ENCODE results near the gene CADM1. TPM values are rescaled to one million over a fixed set of nuclear protein-coding genes. Genes with fewer than 3 reads are reported as not detected.

The CADM1 gene
- total and polyA plus RNA-seq, 9 of the 15 experiments (the other 6 are each of a cell fraction or from before 2014, with no cell fraction given): 0.42 TPM; not detected in 8

DNA sequence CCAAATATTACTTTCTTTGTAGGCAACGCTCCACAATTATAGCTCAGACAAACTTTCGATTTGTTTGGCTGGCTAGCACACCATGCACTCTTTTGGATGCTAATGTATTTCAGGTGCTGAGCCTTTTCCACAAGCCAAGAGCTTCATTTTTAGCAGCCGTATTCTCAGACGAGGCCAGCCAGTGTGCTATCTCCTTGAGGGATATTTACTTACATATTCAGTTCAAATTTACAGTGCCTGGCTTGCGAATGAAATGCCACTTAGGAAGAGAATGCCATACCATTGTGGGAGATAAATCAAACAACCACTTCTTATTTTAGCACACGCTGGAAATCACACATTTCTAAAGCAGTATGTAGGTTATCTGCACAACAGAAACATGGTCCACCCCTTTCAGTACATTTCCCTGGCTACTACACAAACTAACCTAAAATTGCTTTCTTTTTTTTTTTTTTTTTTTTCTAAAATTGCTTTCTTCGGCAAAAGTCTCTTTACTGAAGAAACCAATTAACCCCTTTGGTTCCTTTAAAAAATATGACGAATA, 236.9 kb downstream of the CADM1 start:
- TF ChIP-seq ZNF407 (IDR thresholded peaks at IDR 0.05; ENCODE audit: low read depth) (no peak), RUNX1 (IDR thresholded peaks at IDR 0.05; ENCODE audit: low read depth) (no peak)
- FAIRE-seq: no peak
- Histone ChIP-seq H3K27ac (ENCODE audit: extremely low read depth, low read depth, low read length) (no peak overlapping the region), H3K79me2 (ENCODE audit: control insufficient read depth, insufficient read depth, low read length) (no peaks in the 10 kb centered on the region), H3K27me3 (ENCODE audit: control insufficient read depth in 2 of 2, insufficient read depth in 2 of 2, low read length in 2 of 2) (no peaks in the 10 kb centered on the region), H3K4me1 (replicated peaks in 1 of 2; ENCODE audit: control insufficient read depth in 2 of 2, insufficient read depth in 2 of 2, low read length in 2 of 2) (no peaks in the 10 kb centered on the region), H3K9me3 (replicated peaks; ENCODE audit: control insufficient read depth, insufficient read depth, low read depth, low read length) (no peaks in the 10 kb centered on the region), H3K4me3 (no peak overlapping the region), H2AFZ (ENCODE audit: low read depth, low read length) (no peak overlapping the region), H3K36me3 (ENCODE audit: control insufficient read depth, insufficient read depth, low read length) (no peaks in the 10 kb centered on the region), H3K4me2 (ENCODE audit: insufficient read depth, low read length) (no peak overlapping the region), H4K20me1 (replicated peaks; ENCODE audit: control insufficient read depth, insufficient read depth, low read length) (no peaks in the 10 kb centered on the region), H3K9ac (ENCODE audit: insufficient read depth in 1 of 2, low read depth in 2 of 2, low read length in 2 of 2) (no peak overlapping the region), H3K9me1 (ENCODE audit: control insufficient read depth, insufficient read depth, low read length) (no peaks in the 10 kb centered on the region)
- intact Hi-C loops (cut with micrococcal nuclease): no loop called here
- ChIA-PET CTCF (ENCODE audit: low intra/inter-chr PET ratio) (no interaction called here), POLR2A (interaction anchor here (1.1 kb wide), 1 partner anchor 14 kb away, joined by 4 read pairs; no protein-coding TSS in a partner anchor)
- no TSS peak for BruUV-seq (replicated peaks)
- no peak for ATAC-seq
- no peak for DNase-seq (ENCODE audit: extremely low read depth in 1 of 4, low spot score in 3 of 4)
- 2% methylated on average over 8 of the region's 8 CpGs for WGBS (ENCODE audit: insufficient coverage, low coverage, missing lambda C conversion rate)
- in situ Hi-C loops (cut with MboI): no loop called here

Data from K562 (cell line).